SU-DHL-6 (cell line): ENCODE measurements around the gene PDE6A.

Experiments
- EZH2phosphoT487 ChIP-seq: fragments of 200-600 bp; sonication (generic), shearing (Covaris generic); conservative IDR thresholded peaks from 2 replicates; pipeline ENCODE4 v1.6.1; 2018; ENCODE audit warnings: mild to moderate bottlenecking, antibody characterized with exemption, low read length, moderate library complexity, mixed read lengths
- TF ChIP-seq, protein P1 (sequence below): fragments of 200-600 bp; sonication (generic); IDR thresholded peaks from one replicate; pipeline ENCODE4 v1.5.1; 2017; ENCODE audit warnings: antibody characterized with exemption, mild to moderate bottlenecking, low read length, moderate library complexity; ENCODE audit not compliant: insufficient read depth, poor library complexity, severe bottlenecking

DNA sequence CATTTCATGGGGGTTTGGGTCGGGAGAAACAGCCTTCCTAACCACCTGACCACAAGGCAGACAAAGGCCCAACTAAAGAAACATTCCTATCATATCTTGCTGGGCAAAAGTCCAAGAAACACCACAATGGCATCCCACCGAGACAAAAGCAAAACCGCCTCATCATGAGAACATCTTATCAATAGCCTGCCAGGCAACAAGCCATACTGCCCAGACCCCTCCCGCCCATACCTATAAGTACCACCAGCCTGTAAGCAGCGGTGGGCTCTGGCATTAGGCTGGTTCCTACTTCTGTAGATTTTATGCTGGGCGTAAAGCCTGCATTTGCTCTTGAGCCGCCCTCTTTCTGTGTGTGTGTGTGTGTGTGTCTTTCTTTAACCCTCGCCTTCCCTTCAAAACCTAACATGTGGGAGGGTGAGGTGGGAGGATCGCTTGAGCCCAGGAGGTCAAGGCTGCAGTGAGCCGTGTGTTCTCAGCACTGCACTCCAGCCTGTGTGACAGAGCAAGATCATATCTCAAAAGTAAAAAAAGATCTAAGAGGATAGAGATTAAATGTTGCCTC lies 56.9 kb downstream of the PDE6A start:
- TF ChIP-seq, protein P1, sequence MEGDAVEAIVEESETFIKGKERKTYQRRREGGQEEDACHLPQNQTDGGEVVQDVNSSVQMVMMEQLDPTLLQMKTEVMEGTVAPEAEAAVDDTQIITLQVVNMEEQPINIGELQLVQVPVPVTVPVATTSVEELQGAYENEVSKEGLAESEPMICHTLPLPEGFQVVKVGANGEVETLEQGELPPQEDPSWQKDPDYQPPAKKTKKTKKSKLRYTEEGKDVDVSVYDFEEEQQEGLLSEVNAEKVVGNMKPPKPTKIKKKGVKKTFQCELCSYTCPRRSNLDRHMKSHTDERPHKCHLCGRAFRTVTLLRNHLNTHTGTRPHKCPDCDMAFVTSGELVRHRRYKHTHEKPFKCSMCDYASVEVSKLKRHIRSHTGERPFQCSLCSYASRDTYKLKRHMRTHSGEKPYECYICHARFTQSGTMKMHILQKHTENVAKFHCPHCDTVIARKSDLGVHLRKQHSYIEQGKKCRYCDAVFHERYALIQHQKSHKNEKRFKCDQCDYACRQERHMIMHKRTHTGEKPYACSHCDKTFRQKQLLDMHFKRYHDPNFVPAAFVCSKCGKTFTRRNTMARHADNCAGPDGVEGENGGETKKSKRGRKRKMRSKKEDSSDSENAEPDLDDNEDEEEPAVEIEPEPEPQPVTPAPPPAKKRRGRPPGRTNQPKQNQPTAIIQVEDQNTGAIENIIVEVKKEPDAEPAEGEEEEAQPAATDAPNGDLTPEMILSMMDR, result no peak
- no peak for TF ChIP-seq EZH2phosphoT487
